Hematopoietic multipotent progenitor cell treated with erythropoietin and hydrocortisone succinate and interleukin-3 and kit ligand, for 15 days (in vitro differentiated cells): Measurements from ENCODE around the gene GTF2I.
"Not testable (repeated sequence)": the region's sequence is repeated elsewhere in the genome, so short reads cannot be mapped to it uniquely, and the experiment has no call there.

Experiments used
- DNase-seq: peaks from one replicate; pipeline ENCODE4 v3.0.0-alpha.2; 2015; ENCODE audit warnings: low spot score

The GTF2I gene

GRCh38 chr7:74779053-74779452, 121.5 kb downstream of the GTF2I start:
- not testable (repeated sequence) for DNase-seq

- DNase-seq, result not testable (repeated sequence)
Measured at GRCh38 chr7:74781746-74782145, 124.2 kb downstream of the GTF2I start.

GRCh38 chr7:74783595-74783994, 126.1 kb downstream of the GTF2I start:
- DNase-seq, result not testable (repeated sequence)

- DNase-seq, result peak; percentile 84
Measured at GRCh38 chr7:74788369-74789150, 131.0 kb downstream of the GTF2I start.

GRCh38 chr7:74789200-74789736, 131.8 kb downstream of the GTF2I start:
- DNase-seq, result not testable (repeated sequence)

- not testable (repeated sequence) for DNase-seq
Measured at GRCh38 chr7:74797848-74798622, 140.5 kb downstream of the GTF2I start.

GRCh38 chr7:74798644-74799043, 141.1 kb downstream of the GTF2I start:
- not testable (repeated sequence) for DNase-seq
